GM18858 (cell line): Measurements from ENCODE around the gene SLC12A5.

Experiments
- ATAC-seq: cut with Tn5 transposase; IDR thresholded peaks from one replicate; pipeline ENCODE4 v1.9.1; 2021; ENCODE audit not compliant: unreplicated experiment

The SLC12A5 gene

GRCh38 chr20:46006022-46006705 is 22.9 kb upstream of the SLC12A5 start:
- no peak for ATAC-seq

DNA sequence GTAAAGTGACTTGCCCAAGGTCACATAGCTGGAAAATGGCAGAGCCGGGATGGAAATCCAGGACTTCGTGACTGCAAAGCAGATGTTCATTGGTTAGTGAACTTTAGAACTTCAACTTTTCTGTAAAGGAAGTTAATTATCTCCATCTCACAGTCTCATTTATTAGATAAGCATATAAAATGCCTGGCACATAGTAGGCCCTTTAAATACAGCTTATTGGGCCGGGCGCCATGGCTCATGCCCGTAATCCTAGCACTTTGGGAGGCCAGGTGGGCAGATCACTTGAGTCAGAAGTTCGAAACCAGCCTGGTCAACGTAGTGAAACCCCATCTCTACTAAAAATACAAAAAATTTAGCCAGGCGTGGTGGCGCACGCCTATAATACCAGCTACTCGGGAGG is 22.1 kb upstream of the SLC12A5 start:
- ATAC-seq = no peak

DNA sequence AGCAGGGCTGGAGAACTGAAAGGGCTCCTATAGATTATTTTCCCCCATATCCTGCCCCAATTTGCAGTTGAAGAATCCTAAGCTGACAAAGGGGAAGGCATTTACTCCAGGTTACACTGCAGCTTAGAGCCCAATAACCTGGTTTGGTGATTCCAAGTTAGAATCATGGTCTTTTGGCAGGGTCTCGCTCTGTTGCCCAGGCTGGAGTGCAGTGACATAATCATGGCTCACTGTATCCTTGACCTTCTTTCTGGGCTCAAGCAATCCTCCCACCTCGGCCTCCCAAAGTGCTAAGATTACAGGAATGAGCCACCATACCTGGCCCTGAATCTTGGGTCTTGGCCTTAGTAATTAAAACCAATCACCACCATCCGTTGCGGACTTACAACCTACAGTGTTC is 21.3 kb upstream of the SLC12A5 start:
- ATAC-seq = no peak

DNA sequence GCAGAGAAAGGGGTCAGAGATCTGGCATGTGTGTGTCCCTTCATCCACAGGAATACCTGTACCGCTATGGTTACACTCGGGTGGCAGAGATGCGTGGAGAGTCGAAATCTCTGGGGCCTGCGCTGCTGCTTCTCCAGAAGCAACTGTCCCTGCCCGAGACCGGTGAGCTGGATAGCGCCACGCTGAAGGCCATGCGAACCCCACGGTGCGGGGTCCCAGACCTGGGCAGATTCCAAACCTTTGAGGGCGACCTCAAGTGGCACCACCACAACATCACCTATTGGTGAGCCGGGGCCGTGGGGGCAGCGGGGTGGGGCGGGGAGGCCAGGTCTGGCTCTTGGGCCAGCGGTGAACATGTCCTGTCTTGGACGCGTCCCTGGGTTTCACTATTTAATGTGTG is 19.2 kb upstream of the SLC12A5 start:
- ATAC-seq = no peak

DNA sequence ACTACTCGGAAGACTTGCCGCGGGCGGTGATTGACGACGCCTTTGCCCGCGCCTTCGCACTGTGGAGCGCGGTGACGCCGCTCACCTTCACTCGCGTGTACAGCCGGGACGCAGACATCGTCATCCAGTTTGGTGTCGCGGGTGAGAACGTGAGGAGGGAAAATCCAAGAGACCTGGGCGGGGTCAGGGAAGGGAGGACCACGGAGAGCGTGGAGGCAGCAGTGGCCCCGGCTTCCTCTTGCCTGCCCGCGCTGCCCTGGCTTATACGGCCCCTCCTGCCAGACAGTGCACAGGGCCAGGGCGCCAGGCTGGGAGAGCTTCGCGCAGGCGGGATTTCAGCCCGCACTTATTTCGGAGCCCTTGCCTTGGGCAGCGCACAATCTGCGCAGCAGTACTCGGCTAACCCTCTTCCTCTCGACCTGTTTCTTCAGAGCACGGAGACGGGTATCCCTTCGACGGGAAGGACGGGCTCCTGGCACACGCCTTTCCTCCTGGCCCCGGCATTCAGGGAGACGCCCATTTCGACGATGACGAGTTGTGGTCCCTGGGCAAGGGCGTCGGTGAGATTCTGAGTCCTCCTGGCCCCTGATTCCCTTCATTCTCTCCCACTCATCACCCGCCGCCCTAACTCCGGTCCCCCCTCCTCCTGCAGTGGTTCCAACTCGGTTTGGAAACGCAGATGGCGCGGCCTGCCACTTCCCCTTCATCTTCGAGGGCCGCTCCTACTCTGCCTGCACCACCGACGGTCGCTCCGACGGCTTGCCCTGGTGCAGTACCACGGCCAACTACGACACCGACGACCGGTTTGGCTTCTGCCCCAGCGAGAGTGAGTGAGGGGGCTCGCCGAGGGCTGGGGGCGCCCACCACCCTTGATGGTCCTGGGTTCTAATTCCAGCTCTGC is 18.3 kb upstream of the SLC12A5 start:
- ATAC-seq = no peak

- ATAC-seq = no peak
Observed at GRCh38 chr20:46011631-46012482, 17.2 kb upstream of the SLC12A5 start.

GRCh38 chr20:46012921-46013320 is 16.1 kb upstream of the SLC12A5 start:
- ATAC-seq = no peak

- no peak for ATAC-seq
Observed at GRCh38 chr20:46013322-46013828, 15.6 kb upstream of the SLC12A5 start.

GRCh38 chr20:46013829-46014516 is 15.0 kb upstream of the SLC12A5 start:
- no peak for ATAC-seq

- no peak for ATAC-seq
Observed at GRCh38 chr20:46014517-46015396, 14.3 kb upstream of the SLC12A5 start.

- ATAC-seq = no peak
Observed at GRCh38 chr20:46017272-46017671, 11.7 kb upstream of the SLC12A5 start.

DNA sequence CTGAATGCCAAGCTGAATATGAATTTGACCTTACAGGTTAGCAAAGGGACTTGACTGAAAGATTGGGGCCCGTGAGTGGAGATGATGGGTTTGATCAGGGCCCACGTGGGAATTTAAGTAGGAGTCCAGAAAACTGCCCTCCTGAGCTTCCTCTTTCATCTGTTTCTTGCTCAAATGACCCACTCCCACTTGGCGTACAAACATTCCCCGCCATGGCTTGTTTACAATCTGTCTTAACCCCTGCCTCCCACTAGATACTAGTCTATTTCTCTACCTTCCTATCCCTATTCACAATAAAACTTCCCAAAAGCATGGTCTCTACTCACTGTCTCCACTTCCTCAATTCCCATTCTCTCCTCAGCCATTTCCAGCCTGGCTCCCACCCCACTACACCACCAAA is 10.9 kb upstream of the SLC12A5 start:
- ATAC-seq = no peak

- no peak for ATAC-seq
Observed at GRCh38 chr20:46018611-46019010, 10.4 kb upstream of the SLC12A5 start.

DNA sequence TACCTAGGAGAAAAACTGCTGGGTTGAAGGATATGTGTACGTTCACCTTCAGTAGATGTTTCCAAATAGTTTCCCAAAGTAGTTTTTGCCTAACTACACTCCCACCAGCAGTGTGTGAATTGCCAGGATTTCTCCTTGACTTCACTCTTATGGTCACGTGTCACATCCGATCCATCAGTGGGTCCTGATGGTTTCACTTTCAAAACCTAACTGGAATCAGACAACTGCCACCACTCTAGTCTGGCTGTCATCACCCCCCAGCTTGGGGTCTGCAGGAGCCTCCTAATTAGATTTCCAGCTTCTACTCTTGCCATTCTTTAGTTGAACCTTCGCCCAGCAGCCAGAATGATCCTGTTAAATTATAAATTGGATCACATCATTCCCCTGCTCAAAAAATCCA is 8.5 kb upstream of the SLC12A5 start:
- ATAC-seq = no peak

DNA sequence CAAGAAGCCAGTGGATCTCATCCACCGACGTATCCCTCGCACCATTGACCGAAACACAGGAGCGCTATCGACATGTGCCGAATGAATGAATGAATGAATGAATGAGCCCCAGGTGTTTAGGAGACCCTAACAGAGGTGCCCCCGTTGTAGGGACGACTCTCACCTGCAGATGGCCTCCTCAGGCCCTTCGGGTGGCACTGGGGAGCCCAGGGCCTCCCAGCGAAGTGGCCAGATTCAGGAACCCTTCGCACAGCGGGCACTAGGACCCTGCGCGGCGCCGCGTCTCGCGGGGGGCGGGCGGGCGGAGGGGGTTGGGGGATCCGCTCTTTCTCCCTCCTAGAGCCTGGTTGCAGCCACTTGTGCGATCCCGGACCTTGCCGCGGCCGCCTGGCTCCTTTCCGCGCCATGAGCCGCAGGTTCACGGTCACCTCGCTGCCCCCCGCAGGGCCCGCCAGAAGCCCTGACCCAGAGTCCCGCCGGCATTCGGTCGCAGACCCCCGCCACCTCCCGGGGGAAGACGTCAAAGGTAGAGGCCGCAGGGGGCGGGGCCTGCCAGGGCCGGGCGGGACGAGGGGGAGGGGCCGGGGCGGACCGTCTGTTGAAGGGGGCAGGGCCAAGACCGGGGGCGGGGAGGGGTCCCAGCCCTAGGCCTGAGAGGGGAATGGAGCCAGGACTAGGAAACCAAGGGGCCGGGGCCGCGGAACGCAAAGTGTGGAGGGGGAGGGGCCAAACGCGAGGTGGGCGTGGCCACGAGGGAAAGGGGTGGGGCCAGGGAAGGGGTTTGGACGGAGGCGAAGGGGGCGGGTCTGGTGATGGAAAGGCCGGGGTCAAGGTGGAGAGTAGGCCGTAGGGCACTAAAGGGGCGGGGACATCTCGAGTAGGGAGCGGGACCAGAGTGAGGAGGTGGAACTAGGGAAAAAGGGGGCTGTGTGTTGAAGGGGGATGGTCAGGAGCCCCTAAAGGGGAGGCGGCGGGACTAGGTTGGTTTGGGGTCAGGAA is 7.4 kb upstream of the SLC12A5 start:
- no peak for ATAC-seq

GRCh38 chr20:46022411-46023147 is 6.4 kb upstream of the SLC12A5 start:
- no peak for ATAC-seq

DNA sequence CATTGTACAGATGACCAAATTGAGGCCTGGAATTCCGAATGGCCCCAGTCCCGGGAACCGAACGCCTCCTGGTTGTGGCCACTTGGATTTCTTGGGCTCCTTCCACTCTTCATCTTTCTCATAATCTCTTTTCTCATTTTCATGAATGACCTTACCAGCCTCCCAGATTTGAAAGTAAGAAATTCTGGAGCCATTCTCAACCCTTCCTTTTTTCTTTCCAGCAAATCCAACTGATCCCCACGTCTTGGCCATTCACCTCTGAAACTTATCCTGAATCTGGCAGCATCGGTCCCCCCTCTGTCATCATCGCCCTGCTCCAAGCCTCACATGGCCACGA is 5.9 kb upstream of the SLC12A5 start:
- no peak for ATAC-seq

- no peak for ATAC-seq
Observed at GRCh38 chr20:46023999-46024398, 5.0 kb upstream of the SLC12A5 start.
